GM06990 (cell line): Measurements from ENCODE around the gene FBXO8.
"Not testable (repeated sequence)": the region's sequence is repeated elsewhere in the genome, so short reads cannot be mapped to it uniquely, and the experiment has no call there.

Source experiments
- DNase-seq: peaks from one replicate; pipeline ENCODE4 v3.0.0-alpha.2; 2011; ENCODE audit not compliant: insufficient read length; ENCODE audit errors: extremely low read depth
- H3K27me3 ChIP-seq: replicated peaks from 2 replicates; pipeline ENCODE4 v1.6.0; 2011; ENCODE audit warnings: low read length; ENCODE audit not compliant: control insufficient read depth, insufficient read depth
- H3K36me3 ChIP-seq: 2 replicates; pipeline ENCODE4 v1.5.1; 2011; ENCODE audit warnings: low read length; ENCODE audit not compliant: control insufficient read depth, insufficient read depth
- H3K4me3 ChIP-seq: replicated peaks from 2 replicates; pipeline ENCODE4 v1.5.1; 2011; ENCODE audit warnings: low read depth, mild to moderate bottlenecking, control low read depth, low read length
- TF ChIP-seq, protein P1 (sequence below): IDR thresholded peaks from 2 replicates; pipeline ENCODE4 v1.5.1; 2011; ENCODE audit warnings: low read length, control low read depth, mild to moderate bottlenecking, inconsistent platforms; ENCODE audit not compliant: insufficient read depth, poor library complexity, severe bottlenecking

FBXO8 gene

GRCh38 chr4:174274436-174274835 is 9.0 kb downstream of the FBXO8 start:
- TF ChIP-seq, protein P1, sequence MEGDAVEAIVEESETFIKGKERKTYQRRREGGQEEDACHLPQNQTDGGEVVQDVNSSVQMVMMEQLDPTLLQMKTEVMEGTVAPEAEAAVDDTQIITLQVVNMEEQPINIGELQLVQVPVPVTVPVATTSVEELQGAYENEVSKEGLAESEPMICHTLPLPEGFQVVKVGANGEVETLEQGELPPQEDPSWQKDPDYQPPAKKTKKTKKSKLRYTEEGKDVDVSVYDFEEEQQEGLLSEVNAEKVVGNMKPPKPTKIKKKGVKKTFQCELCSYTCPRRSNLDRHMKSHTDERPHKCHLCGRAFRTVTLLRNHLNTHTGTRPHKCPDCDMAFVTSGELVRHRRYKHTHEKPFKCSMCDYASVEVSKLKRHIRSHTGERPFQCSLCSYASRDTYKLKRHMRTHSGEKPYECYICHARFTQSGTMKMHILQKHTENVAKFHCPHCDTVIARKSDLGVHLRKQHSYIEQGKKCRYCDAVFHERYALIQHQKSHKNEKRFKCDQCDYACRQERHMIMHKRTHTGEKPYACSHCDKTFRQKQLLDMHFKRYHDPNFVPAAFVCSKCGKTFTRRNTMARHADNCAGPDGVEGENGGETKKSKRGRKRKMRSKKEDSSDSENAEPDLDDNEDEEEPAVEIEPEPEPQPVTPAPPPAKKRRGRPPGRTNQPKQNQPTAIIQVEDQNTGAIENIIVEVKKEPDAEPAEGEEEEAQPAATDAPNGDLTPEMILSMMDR: no peak
- no peak overlapping the region for H3K4me3 ChIP-seq
- DNase-seq: no peak
- H3K27me3 ChIP-seq: no peaks in the 10 kb centered on the region
- no peaks in the 10 kb centered on the region for H3K36me3 ChIP-seq

DNA sequence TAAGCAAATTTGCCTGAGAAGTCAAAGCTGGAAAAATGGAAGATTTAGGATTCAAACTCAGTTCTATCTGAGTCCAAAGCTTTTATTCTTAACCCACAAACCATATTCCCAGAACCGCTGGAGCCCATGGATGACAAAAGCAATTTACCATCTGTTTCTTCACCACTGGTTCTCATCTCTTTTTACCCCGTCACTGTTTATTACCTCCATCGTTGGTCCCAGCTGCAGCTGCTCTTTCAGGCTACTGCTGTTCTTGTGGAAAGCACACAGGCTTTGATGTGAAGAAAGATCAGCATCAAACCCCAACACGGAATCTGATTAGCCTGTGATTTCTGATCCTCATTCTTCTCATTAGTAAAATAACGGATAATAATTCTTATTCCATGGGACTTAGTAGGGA is 9.5 kb downstream of the FBXO8 start:
- no peak for DNase-seq
- no peak overlapping the region for H3K4me3 ChIP-seq
- H3K27me3 ChIP-seq: no peaks in the 10 kb centered on the region
- TF ChIP-seq, protein P1: no peak
- H3K36me3 ChIP-seq: no peaks in the 10 kb centered on the region

DNA sequence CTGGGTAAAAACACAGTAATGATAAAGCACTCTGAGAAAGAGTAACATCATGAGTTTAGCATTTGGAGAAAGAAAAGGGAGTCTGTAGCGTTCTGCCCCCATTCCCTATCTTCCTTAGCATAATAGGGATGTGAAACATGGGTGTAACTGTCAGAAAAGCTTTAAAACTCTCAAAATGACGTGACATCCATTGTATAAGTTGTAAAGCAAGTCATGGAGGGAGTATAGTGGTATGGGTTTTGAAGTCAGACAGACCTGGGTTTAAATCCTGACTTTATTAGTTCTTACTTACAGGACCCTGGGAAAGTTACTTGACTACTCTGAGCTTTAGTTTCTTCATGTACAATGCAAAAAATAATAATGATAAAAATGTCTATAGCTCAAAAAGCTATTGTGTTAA is 17.1 kb downstream of the FBXO8 start:
- Histone ChIP-seq H3K27me3 (no peaks in the 10 kb centered on the region), H3K36me3 (no peaks in the 10 kb centered on the region), H3K4me3 (no peak overlapping the region)
- no peak for DNase-seq
- TF ChIP-seq, protein P1: no peak

GRCh38 chr4:174265916-174266315 is 17.6 kb downstream of the FBXO8 start:
- Histone ChIP-seq H3K36me3 (no peaks in the 10 kb centered on the region), H3K27me3 (no peaks in the 10 kb centered on the region), H3K4me3 (no peak overlapping the region)
- no peak for DNase-seq
- TF ChIP-seq, protein P1: no peak

DNA sequence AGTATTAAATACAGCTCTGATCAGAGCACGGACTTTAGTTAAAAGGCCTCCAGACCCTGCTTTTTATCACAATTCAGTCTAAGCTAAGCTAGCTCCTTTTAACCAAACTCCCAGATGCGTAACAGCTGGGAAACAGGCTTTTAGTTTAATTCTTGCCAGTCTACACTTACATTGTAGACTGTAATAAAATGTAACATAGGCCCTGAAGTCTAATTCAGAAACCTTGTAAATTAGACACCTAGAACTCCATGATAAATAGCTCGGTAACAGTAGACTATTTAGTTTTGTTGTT is 20.1 kb downstream of the FBXO8 start:
- DNase-seq: no peak
- Histone ChIP-seq H3K36me3 (no peaks in the 10 kb centered on the region), H3K4me3 (no peak overlapping the region), H3K27me3 (no peaks in the 10 kb centered on the region)
- TF ChIP-seq, protein P1: no peak

DNA sequence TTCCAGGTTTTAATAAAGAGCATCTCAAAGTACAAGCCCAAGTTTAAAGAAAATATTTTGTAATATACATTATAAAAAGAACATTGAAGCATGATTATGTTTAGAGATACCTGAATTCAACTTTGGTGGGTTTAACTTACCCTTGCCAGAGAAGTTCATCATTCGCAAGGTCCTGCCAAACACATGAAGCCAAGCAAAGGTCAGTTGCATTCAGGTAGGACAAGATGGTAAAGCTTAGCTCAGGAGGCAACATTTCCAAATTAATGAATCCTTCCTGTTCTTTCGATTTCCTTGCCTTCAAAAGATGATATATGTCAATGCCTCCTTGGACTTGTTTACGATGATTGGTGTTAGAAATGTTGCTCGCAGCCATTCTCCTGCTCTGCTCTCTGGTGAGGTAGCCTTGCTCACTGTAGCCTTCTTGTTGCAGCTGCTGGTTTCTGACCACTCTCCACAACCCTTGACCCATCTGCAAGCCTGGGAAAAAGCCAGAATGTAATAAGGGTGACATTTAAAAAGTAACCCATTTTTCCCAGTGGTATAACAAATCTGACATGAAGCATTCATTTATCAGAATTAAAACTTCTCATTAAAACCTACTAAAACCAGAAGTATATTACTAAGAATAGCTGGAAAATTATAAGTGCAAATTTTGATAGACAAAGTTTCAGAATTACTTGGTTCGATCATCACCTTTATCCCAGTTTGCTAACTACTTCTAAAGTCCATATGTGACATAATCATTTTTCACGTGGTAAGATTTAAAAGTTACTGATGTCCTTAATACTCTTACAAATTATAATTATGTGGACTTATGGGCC is 20.6 kb downstream of the FBXO8 start:
- no peak for DNase-seq
- H3K27me3 ChIP-seq: no peaks in the 10 kb centered on the region
- no peaks in the 10 kb centered on the region for H3K36me3 ChIP-seq
- TF ChIP-seq, protein P1: no peak
- no peak overlapping the region for H3K4me3 ChIP-seq

DNA sequence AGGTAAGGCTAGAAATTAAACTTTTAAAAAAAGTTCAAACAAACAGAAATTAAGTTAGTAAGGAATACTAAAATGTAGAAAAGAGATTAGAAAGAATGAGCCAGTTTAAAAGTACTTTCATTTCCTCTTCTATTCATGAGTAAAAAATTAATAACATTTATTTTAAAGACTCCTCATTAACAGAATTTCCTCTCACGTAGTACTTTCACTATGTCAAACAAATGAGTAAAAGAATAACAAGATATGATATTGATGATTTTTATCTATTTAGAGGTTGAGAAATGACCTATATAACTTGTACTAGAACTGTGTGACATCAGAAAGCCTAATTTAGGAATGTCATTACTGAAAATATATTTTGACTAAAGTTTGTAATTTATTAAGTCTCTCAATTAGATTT is 22.0 kb downstream of the FBXO8 start:
- H3K4me3 ChIP-seq, H3K36me3 ChIP-seq, DNase-seq: not testable (repeated sequence)

More for the DNA sequence above, 22.0 kb downstream of the FBXO8 start:
- not testable (repeated sequence) for H3K27me3 ChIP-seq
